Measurements from ENCODE around the gene HBB. TPM values are rescaled to one million over a fixed set of nuclear protein-coding genes. Genes with fewer than 3 reads are reported as not detected.

Gene HBB
- polyA plus RNA-seq, 12 donors = 100 to 1,375 (median 373) TPM; not detected in 1

- DNase-seq = no peak
These were observed 3.4 kb upstream of the HBB start for GRCh38 chr11:5230266-5230665.

DNA sequence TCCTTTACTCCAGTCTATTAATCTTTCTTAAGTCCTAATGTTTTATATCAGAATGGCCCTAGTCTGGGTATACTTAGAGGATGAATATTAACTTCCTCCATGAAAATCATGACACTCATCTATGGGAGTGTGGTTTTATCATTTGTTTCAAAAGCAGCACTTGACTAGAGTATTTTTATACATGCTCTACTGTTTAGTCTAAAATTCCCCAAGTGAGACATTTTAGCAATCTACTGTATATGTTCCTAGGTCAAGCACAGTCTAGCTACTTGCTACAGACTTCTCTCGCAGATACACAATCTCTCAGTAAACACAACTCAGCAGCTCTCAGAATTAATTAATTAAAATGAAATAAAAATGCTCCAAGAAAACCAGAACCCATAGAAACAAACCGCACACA lies 2.9 kb upstream of the HBB start:
- no peak for DNase-seq

GRCh38 chr11:5229356-5229755 lies 2.5 kb upstream of the HBB start:
- no peak for DNase-seq

GRCh38 chr11:5228124-5228523 lies 1.3 kb upstream of the HBB start:
- DNase-seq = no peak

DNA sequence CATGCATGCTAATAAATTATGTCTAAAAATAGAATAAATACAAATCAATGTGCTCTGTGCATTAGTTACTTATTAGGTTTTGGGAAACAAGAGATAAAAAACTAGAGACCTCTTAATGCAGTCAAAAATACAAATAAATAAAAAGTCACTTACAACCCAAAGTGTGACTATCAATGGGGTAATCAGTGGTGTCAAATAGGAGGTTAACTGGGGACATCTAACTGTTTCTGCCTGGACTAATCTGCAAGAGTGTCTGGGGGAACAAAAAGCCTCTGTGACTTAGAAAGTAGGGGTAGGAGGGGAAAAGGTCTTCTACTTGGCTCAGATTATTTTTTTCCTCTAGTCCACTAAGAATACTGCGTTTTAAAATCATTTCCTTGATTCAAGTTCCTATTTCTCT lies 810 bp upstream of the HBB start:
- no peak for DNase-seq

- DNase-seq = no peak
These were observed 1.4 kb downstream of the HBB start for GRCh38 chr11:5225480-5225871.

- no peak for DNase-seq
These were observed 2.1 kb downstream of the HBB start for GRCh38 chr11:5224538-5225479.

GRCh38 chr11:5223686-5224085 lies 3.2 kb downstream of the HBB start:
- no peak for DNase-seq

DNA sequence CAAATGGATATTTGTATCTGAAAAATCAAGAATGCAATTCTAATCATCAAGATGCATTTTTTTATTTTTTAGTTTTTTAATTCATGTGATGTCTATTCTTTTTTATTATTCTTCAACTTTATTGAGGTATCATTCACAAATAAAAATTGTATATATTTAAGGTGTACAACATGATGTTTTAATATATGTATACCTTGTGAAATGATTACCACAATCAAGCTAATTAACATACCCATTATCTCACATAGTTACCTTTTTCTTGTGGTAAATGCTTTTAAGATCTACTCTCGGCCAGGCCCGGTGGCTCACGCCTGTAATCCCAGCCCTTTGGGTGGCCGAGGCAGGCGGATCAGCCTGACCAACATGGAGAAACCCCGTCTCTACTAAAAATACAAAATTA lies 3.7 kb downstream of the HBB start:
- DNase-seq = no peak

GRCh38 chr11:5210376-5210885 lies 16.4 kb downstream of the HBB start:
- DNase-seq = no peak

DNA sequence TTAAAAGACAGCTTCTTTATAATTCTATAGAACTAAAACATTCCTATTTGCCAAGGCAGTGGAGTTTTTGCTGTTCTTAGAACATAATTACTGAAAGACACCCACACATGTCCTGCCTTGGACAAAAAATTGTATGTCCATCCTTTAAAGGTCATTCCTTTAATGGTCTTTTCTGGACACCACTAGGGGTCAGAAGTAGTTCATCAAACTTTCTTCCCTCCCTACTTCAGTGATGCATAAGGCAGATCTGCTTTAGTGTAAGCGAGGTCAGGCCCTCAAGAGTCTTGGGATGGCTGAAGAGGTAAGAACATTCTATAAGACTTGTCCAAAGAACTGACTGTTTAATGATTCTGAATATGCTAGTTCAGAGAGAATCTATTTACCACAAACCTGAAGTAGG lies 22.1 kb downstream of the HBB start:
- peak; percentile 19 for DNase-seq

- DNase-seq = no peak
These were observed 23.5 kb downstream of the HBB start for GRCh38 chr11:5203366-5203765.

DNA sequence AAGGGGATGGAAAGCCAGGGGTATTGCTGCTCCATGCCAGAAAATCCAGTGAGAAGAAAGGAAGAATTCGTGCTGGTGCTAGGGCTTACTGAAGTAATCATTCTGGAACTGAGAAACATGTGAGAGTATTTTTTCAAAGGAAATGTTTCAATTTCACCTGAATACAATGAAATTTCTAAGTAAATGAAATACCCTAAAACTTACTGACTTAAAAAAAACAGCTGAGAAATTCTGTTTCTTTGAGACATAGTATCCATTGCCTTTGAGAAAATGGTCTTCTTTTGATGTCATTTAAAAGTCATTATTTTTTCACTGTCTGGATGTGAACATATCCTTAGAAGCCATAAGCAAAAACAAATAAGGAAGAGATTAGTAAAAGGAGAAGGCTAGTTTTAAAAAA lies 26.3 kb downstream of the HBB start, which contains the start of gene OR51V1:
Gene OR51V1 (minus strand): TSS at position 101 of the 400 bp plus-strand sequence. CDS start 0 bp downstream, at position 101.
- DNase-seq = no peak

GRCh38 chr11:5198285-5198684 lies 28.6 kb downstream of the HBB start:
- DNase-seq = no peak

GRCh38 chr11:5197536-5197935 lies 29.3 kb downstream of the HBB start:
- no peak for DNase-seq

DNA sequence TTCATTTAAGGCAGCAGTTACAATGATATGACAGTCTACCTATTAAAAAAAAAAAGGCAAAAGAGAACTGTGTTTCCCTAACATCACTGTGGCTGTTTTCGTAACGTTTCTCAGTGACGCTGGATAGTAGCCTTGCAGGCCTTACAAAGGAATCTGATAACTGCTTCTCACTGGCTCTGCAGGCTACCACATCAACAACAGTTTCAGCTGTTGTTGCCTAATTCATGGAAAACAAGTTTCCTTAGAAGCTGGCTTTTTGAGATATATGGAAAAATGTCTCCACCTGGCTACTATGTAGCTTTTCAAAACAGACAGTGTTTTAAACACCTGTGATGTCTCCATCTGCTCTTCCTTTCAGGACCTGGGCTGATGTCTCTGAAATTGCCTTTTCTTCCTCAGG lies 30.1 kb downstream of the HBB start:
- no peak for DNase-seq

GRCh38 chr11:5196067-5196466 lies 30.8 kb downstream of the HBB start:
- no peak for DNase-seq

GRCh38 chr11:5192738-5193137 lies 34.1 kb downstream of the HBB start:
- DNase-seq = no peak

DNA sequence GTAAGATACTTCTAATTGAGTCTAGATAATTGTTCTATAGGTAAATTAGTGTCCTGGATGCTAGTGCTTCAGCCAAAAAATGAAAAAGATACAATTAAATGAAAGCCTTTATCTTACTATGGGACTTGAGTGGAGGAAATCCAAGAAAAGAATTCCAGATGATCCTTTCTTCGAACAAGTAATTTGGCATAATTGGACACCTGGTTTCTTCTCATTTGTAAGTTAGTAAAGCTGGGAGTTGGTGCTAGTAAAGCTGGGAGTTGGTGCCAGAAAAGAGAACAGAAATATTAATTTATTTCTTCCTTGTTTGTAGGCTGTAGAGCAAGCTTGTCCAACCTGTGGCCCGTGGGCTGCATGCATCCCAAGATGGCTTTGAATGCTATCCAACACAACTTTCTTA lies 38.7 kb downstream of the HBB start:
- no peak for DNase-seq

DNA sequence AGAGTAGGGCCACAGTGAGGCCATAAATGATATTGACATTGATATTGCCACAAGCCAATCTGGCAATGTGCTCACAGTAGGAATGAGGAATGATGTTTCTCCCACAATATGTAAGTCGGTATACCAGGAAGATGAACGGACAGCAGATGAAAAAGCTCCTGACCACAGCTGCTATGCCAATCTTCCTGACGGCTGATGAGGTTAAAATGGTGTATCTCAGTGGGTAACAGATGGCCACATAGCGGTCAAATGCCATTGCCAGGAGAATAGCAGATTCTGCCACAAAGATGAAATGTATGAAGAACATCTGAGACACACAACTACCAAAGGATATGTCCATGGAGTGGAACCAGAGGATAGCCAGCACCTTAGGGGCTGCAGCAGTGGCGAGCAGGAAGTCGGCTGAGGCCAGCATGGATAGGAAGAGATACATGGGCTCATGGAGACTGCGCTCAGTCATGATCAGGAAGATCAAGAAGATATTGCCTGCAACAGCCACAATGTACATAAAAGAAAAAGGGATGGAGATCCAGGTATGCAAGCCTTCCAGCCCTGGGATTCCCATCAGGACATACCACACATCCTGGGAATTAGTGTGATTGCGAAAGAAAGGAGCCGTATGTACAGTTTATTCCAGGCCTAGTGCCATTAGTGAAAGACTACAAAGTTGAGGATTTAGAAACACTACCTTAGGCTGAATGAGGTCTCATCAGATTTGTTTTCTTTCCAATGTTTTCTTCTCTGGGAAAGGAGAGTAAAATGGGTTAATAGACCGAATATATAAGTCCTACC lies 48.6 kb downstream of the HBB start:
- no peak for DNase-seq
